Uterus (tissue), 4 donors: ENCODE data around the gene DNAH8. TPM values are rescaled to one million over a fixed set of nuclear protein-coding genes. Genes with fewer than 3 reads are reported as not detected.

Experiments used
- DNase-seq, 2 donors: peaks; one replicate each; pipeline ENCODE4 v3.0.0-alpha.2; 2019 to 2020
- H3K27ac ChIP-seq, 2 donors: fragments of 200-600 bp; sonication (generic); 1 replicate in 1 of 2; 2 replicates in 1 of 2; pipeline ENCODE4 v1.5.1; 2016 to 2018
- H3K27me3 ChIP-seq, 2 donors: fragments of 200-600 bp; sonication (generic); one replicate each; pipeline ENCODE4 v1.5.1; 2018 to 2019; ENCODE audit warnings: control low read depth in 1 of 2
- H3K36me3 ChIP-seq, 2 donors: fragments of 200-600 bp; sonication (generic); one replicate each; pipeline ENCODE4 v1.5.1; 2019; ENCODE audit warnings: control low read depth in 1 of 2
- H3K4me1 ChIP-seq, 2 donors: fragments of 200-600 bp; sonication (generic); one replicate each; pipeline ENCODE4 v1.5.1; 2018 to 2019; ENCODE audit warnings: control low read depth in 1 of 2
- H3K4me3 ChIP-seq, 2 donors: fragments of 200-600 bp; sonication (generic); 1 replicate in 1 of 2; 2 replicates in 1 of 2; pipeline ENCODE4 v1.5.1; 2018 to 2019; ENCODE audit warnings: mild to moderate bottlenecking in 1 of 2
- H3K9me3 ChIP-seq, 2 donors: fragments of 200-600 bp; sonication (generic); one replicate each; pipeline ENCODE4 v1.5.1; 2019; ENCODE audit warnings: control low read depth in 1 of 2
- CTCF ChIP-seq, 4 experiments: fragments of 200-600 bp in 2 of 4; fragments of 450-650 bp in 2 of 4; sonication (generic) in 2 of 4; IDR thresholded peaks; one replicate each; pipeline ENCODE4 v1.5.1; 2016 to 2019; ENCODE audit warnings: antibody characterized with exemption in 4 of 4, mild to moderate bottlenecking in 2 of 4, moderate library complexity in 1 of 4
- POLR2A ChIP-seq, 2 donors: fragments of 450-650 bp; IDR thresholded peaks; one replicate each; pipeline ENCODE4 v1.6.1; 2016; ENCODE audit warnings: antibody characterized with exemption in 2 of 2, mild to moderate bottlenecking in 1 of 2, moderate library complexity in 1 of 2
- intact Hi-C: fragments of 100-400 bp; cut with DNase I; formaldehyde crosslinking; loops from one replicate; pipeline ENCODE4 v1.15.1; 2023; ENCODE audit warnings: low total_unique reads
- total RNA-seq, 4 donors: library from RNA; depleted of rRNA in 3 of 4; stranded (reverse); fragments of >200 nt in 3 of 4; gene quantifications; one replicate each; pipeline versions ENCODE4 v1.1.0 to v1.2.4, GENCODE V29; 2014 to 2023
- donor health status: DM: yes; HTN: yes; CAD: no.

Gene DNAH8
- total RNA-seq, 4 donors from 2014 or later, result 0.03 to 0.69 TPM; not detected in 2

GRCh38 chr6:38846361-38846760 is 131.2 kb downstream of the DNAH8 start:
- Histone ChIP-seq H3K27ac (no peak overlapping the region), H3K9me3 (no peaks in the 10 kb centered on the region), H3K4me1 (no peaks in the 10 kb centered on the region), H3K4me3 (no peak overlapping the region), H3K27me3 (no peaks in the 10 kb centered on the region), H3K36me3 (no peaks in the 10 kb centered on the region)
- DNase-seq, result no peak
- intact Hi-C loops, result no loop called here
- TF ChIP-seq POLR2A (IDR thresholded peaks at IDR 0.05) (no peak), CTCF (IDR thresholded peaks at IDR 0.05) (no peak)

DNA sequence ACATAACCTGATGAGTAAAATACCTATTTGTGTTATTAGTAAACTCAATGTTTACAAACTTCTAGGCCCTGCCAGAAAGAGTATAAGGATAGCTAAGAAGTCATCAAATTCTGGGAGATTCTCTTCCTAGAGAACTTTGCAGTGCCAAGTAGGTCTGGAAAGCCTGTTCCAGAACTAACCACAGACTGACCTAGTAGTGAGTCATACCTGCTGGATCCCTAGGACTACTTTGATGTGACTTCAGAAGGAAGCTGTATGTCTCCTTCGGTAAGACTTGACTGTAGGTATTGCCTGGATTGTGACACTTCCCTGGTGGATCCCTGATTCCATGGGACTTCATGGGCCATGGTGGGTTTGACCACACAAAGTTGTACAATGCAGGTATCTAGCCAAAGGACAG is 131.7 kb downstream of the DNAH8 start:
- no peak overlapping the region for H3K4me3 ChIP-seq
- H3K4me1 ChIP-seq, result no peaks in the 10 kb centered on the region
- TF ChIP-seq CTCF (IDR thresholded peaks at IDR 0.05) (no peak), POLR2A (IDR thresholded peaks at IDR 0.05) (no peak)
- H3K9me3 ChIP-seq, result no peaks in the 10 kb centered on the region
- intact Hi-C loops, result no loop called here
- H3K27me3 ChIP-seq, result no peaks in the 10 kb centered on the region
- no peak for DNase-seq
- no peaks in the 10 kb centered on the region for H3K36me3 ChIP-seq
- no peak overlapping the region for H3K27ac ChIP-seq

DNA sequence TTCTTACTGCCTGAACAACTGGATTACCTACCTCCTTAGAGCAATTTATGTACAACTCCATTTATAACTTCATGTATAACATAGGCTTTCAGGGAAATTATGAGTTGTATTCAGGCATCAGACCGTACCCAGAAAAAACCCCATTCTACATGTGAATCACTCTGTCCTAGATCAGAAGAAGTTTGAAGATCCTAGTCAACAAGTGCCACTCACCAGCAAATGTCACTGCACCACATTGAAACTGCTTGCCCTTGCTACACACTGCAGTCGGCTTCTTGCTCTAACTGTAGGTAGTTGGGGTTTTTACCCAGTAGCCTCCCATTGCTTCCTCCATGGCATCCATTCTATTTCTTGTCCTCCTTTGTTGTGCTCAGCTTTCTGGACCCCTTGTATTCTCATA is 132.4 kb downstream of the DNAH8 start:
- no peaks in the 10 kb centered on the region for H3K27me3 ChIP-seq
- no peaks in the 10 kb centered on the region for H3K4me1 ChIP-seq
- no peak overlapping the region for H3K27ac ChIP-seq
- no peak for DNase-seq
- H3K4me3 ChIP-seq, result no peak overlapping the region
- intact Hi-C loops, result no loop called here
- H3K9me3 ChIP-seq, result no peaks in the 10 kb centered on the region
- no peaks in the 10 kb centered on the region for H3K36me3 ChIP-seq
- no peak for TF ChIP-seq POLR2A (IDR thresholded peaks at IDR 0.05)
- TF ChIP-seq CTCF (IDR thresholded peaks at IDR 0.05), result no peak

GRCh38 chr6:38848760-38849159 is 133.6 kb downstream of the DNAH8 start:
- TF ChIP-seq POLR2A (IDR thresholded peaks at IDR 0.05) (no peak), CTCF (IDR thresholded peaks at IDR 0.05) (no peak)
- DNase-seq, result no peak
- intact Hi-C loops, result no loop called here
- Histone ChIP-seq H3K27ac (no peak overlapping the region), H3K4me3 (no peak overlapping the region), H3K4me1 (no peaks in the 10 kb centered on the region), H3K9me3 (no peaks in the 10 kb centered on the region), H3K36me3 (no peaks in the 10 kb centered on the region), H3K27me3 (no peaks in the 10 kb centered on the region)

- Histone ChIP-seq H3K27ac (no peak overlapping the region), H3K9me3 (no peaks in the 10 kb centered on the region), H3K27me3 (no peaks in the 10 kb centered on the region), H3K4me1 (no peaks in the 10 kb centered on the region), H3K36me3 (no peaks in the 10 kb centered on the region), H3K4me3 (no peak overlapping the region)
- no peak for DNase-seq
- no peak for TF ChIP-seq CTCF (IDR thresholded peaks at IDR 0.05)
- TF ChIP-seq POLR2A (IDR thresholded peaks at IDR 0.05), result no peak
- intact Hi-C loops, result no loop called here
These were observed 137.1 kb downstream of the DNAH8 start for GRCh38 chr6:38852215-38852614.
